Esophagus squamous epithelium (tissue), 5 donors: ENCODE measurements around the gene APOBEC2. TPM values are rescaled to one million over a fixed set of nuclear protein-coding genes. Genes with fewer than 3 reads are reported as not detected.

Experiments used
- DNase-seq: peaks from one replicate; lab custom pipeline; 2025; lab: John Stamatoyannopoulos, UW
- H3K27ac ChIP-seq, 4 donors: fragments of 200-600 bp; sonication (generic); one replicate each; pipeline ENCODE4 v1.5.1; 2016 to 2019; ENCODE audit warnings: mild to moderate bottlenecking in 1 of 4
- H3K27me3 ChIP-seq, 4 donors: fragments of 200-600 bp; sonication (generic); 1 replicate in 3 of 4; 2 replicates in 1 of 4; pipeline versions ENCODE4 v1.5.1 to v1.6.0; 2017 to 2021; ENCODE audit warnings: antibody characterized with exemption in 1 of 4
- H3K36me3 ChIP-seq, 3 donors: fragments of 200-600 bp; sonication (generic); one replicate each; pipeline ENCODE4 v1.5.1; 2016 to 2019
- H3K4me1 ChIP-seq, 3 donors: fragments of 200-600 bp; sonication (generic); one replicate each; pipeline ENCODE4 v1.5.1; 2017 to 2019
- H3K4me3 ChIP-seq, 4 donors: fragments of 200-600 bp; sonication (generic); 1 replicate in 3 of 4; 2 replicates in 1 of 4; pipeline ENCODE4 v1.5.1; 2016 to 2019; ENCODE audit warnings: mild to moderate bottlenecking in 2 of 4, moderate library complexity in 1 of 4
- H3K9me3 ChIP-seq, 3 donors: fragments of 200-600 bp; sonication (generic); one replicate each; pipeline ENCODE4 v1.5.1; 2016 to 2019
- POLR2A ChIP-seq, 4 donors: fragments of 450-650 bp; IDR thresholded peaks; one replicate each; pipeline ENCODE4 v1.6.1; 2017; ENCODE audit warnings: antibody characterized with exemption in 4 of 4, mild to moderate bottlenecking in 4 of 4, moderate library complexity in 3 of 4
- WGBS, 2 donors: methylation state at CpG; one replicate each; pipeline ENCODE4 v1.1.5; 2018; 5-methylcytosine and 5-hydroxymethylcytosine counted together
- intact Hi-C: fragments of 100-400 bp; cut with DNase I; formaldehyde crosslinking; loops from one replicate; pipeline ENCODE4 v1.15.0; 2022
- total RNA-seq, 4 donors: library from RNA; depleted of rRNA; stranded (reverse); fragments of >200 nt; gene quantifications; one replicate each; pipeline ENCODE4 v1.1.0, GENCODE V29; 2016
- TF ChIP-seq, protein P1 (sequence below), 6 experiments: fragments of 450-650 bp in 4 of 6; fragments of 200-600 bp in 2 of 6; sonication (generic) in 2 of 6; IDR thresholded peaks; one replicate each; pipeline ENCODE4 v1.5.1; 2016 to 2019; ENCODE audit warnings: antibody characterized with exemption in 6 of 6, mild to moderate bottlenecking in 4 of 6, moderate library complexity in 4 of 6
- donor health status: DM: yes; HTN: yes; CAD: no.

The APOBEC2 gene
- total RNA-seq, 4 donors from 2014 or later: 2.2 TPM; not detected in 3

DNA sequence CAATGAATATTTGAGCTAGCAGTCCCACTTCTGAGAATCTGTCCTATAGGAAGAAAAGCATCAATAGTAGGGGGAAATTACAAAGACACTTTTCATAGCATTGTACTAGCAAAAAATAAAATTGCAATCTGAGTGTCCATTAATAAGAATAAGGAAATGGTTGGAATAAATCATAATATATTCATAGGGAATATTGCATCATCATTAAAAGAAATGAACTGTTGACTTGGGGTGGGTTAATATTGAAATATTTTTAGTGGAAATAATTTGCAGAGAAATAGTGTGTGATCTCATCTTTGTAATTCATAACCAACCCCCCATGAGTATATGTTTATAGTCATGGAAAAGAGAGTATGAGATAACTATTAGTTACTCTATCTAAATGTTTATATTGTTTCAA, 32.2 kb downstream of the APOBEC2 start:
- intact Hi-C loops: no loop called here

DNA sequence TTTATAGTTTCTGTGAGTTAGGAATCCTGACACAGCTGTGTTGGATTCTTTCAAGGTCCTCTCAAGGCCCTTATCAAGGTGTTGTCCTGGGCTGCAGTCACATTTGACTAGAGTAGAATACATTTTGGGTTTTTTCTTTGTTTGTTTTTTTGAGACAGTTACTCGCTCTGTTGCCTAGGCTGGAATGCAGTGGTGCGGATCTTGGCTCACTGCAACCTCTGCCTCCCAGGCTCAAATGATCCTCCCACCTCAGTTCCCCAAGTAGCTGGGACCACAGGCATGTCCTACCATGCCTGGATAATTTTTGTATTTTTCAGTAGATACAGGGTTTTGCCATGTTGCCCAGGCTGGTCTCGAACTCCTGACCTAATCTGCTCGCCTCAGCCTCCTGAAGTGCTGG, 35.4 kb downstream of the APOBEC2 start:
- WGBS, 2 donors: 79 to 84% methylated on average over 4 of the region's 4 CpGs
- Histone ChIP-seq H3K9me3 (no peaks in the 10 kb centered on the region), H3K27me3 (no peaks in the 10 kb centered on the region), H3K27ac (no peak overlapping the region), H3K4me3 (no peak overlapping the region), H3K36me3 (peaks cover 3 to 98% (median 24%) of the 10 kb centered on the region in 3 donors), H3K4me1 (no peaks in the 10 kb centered on the region)
- TF ChIP-seq, protein P1, sequence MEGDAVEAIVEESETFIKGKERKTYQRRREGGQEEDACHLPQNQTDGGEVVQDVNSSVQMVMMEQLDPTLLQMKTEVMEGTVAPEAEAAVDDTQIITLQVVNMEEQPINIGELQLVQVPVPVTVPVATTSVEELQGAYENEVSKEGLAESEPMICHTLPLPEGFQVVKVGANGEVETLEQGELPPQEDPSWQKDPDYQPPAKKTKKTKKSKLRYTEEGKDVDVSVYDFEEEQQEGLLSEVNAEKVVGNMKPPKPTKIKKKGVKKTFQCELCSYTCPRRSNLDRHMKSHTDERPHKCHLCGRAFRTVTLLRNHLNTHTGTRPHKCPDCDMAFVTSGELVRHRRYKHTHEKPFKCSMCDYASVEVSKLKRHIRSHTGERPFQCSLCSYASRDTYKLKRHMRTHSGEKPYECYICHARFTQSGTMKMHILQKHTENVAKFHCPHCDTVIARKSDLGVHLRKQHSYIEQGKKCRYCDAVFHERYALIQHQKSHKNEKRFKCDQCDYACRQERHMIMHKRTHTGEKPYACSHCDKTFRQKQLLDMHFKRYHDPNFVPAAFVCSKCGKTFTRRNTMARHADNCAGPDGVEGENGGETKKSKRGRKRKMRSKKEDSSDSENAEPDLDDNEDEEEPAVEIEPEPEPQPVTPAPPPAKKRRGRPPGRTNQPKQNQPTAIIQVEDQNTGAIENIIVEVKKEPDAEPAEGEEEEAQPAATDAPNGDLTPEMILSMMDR (IDR thresholded peaks at IDR 0.05): no peak
- no peak for TF ChIP-seq POLR2A (IDR thresholded peaks at IDR 0.05)
- no peak for DNase-seq
- intact Hi-C loops: no loop called here

More for the DNA sequence above, 32.2 kb downstream of the APOBEC2 start:
- Histone ChIP-seq H3K27me3 (no peaks in the 10 kb centered on the region), H3K27ac (no peak overlapping the region), H3K4me1 (no peaks in the 10 kb centered on the region), H3K4me3 (no peak overlapping the region), H3K36me3 (peaks cover 3 to 91% (median 8%) of the 10 kb centered on the region in 3 donors), H3K9me3 (no peaks in the 10 kb centered on the region)
- no peak for DNase-seq
- TF ChIP-seq POLR2A (IDR thresholded peaks at IDR 0.05): no peak
- TF ChIP-seq, protein P1 (IDR thresholded peaks at IDR 0.05): no peak

DNA sequence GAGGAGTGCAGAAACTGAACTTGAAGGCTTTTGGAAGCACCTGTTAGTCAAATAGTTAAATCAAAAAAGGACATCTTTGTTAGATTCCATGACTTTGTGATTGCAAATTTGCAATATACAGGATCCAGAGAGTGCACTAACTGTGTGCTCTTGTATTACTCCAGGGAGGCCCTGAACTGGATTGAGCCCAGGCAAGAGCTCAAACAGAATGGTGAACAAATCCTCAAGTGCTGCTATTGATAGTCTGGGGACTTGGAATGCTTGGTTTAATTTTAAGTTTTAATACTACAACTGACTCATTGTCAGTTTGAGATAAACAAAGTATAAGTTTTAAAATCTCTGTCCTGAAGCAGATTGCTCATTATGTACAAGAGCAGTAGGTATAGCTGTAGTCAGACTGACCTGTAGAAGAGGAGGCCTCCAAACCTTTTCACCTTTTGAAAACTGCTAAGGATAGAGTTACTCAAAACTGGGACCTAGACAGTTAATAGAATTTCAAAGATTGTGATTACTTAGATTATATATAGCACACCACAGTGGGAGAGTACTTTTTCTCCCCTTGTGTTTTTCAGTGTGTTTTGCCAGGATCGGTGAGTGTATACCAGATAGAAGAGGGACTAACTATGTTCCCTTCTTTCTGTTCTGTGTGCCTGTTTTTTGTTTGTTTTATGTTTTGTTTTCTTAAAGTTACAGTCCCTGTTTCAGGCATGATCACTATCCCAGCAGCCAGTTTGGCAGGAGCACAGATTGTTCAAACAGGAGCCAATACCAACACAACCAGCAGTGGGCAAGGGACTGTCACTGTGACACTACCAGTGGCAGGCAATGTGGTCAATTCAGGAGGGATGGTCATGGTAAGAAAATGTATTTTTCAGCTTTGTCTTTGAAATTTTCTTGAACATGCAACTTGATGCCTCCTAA, 38.1 kb downstream of the APOBEC2 start:
- TF ChIP-seq, protein P1 (IDR thresholded peaks at IDR 0.05): no peak
- TF ChIP-seq POLR2A (IDR thresholded peaks at IDR 0.05): no peak
- intact Hi-C loops: no loop called here
- no peaks in the 10 kb centered on the region for H3K9me3 ChIP-seq
- 80 to 100% methylated on average over 1 of the region's 1 CpG for WGBS, 2 donors
- no peak for DNase-seq
- H3K36me3 ChIP-seq: peaks cover 7 to 98% (median 35%) of the 10 kb centered on the region in 3 donors
- no peak overlapping the region for H3K4me3 ChIP-seq
- no peaks in the 10 kb centered on the region for H3K4me1 ChIP-seq
- no peaks in the 10 kb centered on the region for H3K27me3 ChIP-seq
- no peak overlapping the region for H3K27ac ChIP-seq

DNA sequence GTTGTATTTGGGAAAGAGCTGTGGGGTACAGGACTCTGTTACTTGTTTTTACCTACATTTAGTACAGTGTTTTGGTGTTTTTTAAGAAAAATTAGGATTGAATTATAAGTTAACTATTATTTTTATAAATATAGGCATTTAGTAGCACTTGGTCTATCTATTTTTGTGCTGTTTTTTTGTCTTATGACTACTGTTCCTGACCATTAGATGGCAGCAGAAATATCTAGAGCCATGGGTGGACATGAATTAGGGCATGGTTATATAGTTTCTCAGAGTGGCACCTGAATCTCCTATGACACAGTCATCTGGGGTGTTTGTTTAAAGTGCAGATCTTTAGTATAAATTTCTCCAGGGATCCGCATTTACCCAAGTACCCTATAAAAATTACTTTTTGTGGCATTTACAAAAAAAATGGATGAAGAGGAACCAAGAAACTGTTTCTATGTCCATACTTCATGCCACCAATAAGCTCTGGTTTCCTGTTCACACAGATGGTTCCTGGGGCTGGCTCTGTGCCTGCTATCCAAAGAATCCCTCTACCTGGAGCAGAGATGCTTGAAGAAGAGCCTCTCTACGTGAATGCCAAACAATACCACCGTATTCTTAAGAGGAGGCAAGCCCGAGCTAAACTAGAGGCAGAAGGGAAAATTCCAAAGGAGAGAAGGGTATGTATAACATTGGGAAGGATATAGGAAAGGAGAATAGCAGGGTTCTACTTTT, 39.6 kb downstream of the APOBEC2 start:
- TF ChIP-seq, protein P1 (IDR thresholded peaks at IDR 0.05): peak in 1 of 6 experiments; percentile 34
- TF ChIP-seq POLR2A (IDR thresholded peaks at IDR 0.05): no peak
- 88 to 97% methylated on average over 4 of the region's 4 CpGs for WGBS, 2 donors
- Histone ChIP-seq H3K9me3 (no peaks in the 10 kb centered on the region), H3K4me1 (no peaks in the 10 kb centered on the region), H3K36me3 (peaks cover 14 to 100% (median 41%) of the 10 kb centered on the region in 3 donors), H3K27ac (no peak overlapping the region), H3K4me3 (no peak overlapping the region), H3K27me3 (no peaks in the 10 kb centered on the region)
- intact Hi-C loops: no loop called here
- DNase-seq: no peak

DNA sequence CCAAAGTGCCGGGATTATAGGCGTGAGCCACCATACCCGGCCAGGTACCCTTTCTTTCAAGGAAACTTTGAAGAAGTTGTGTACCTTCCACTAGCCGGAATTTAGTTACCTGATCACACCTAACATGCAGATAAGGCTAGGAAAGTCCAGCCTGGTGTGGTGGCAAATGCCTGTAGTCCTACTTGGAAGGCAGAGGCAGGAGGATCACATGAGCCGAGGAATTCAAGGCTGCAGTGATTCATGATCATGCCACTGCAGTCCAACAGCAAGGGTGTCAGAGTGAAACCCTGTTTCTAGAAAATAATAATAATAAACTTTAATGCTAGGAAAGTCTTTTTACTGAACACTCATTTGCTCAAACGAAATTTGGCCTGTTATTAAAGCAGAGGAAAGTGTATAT, 40.7 kb downstream of the APOBEC2 start:
- TF ChIP-seq, protein P1 (IDR thresholded peaks at IDR 0.05): no peak
- TF ChIP-seq POLR2A (IDR thresholded peaks at IDR 0.05): no peak
- no peaks in the 10 kb centered on the region for H3K4me1 ChIP-seq
- H3K9me3 ChIP-seq: no peaks in the 10 kb centered on the region
- H3K36me3 ChIP-seq: peaks cover 14 to 100% (median 47%) of the 10 kb centered on the region in 3 donors
- no peak overlapping the region for H3K4me3 ChIP-seq
- no peak overlapping the region for H3K27ac ChIP-seq
- intact Hi-C loops: no loop called here
- no peak for DNase-seq
- WGBS, 2 donors: 78 to 93% methylated on average over 2 to 6 of the region's 6 CpGs
- H3K27me3 ChIP-seq: no peaks in the 10 kb centered on the region
